GM10266 (cell line): ENCODE results near the gene KCNJ6.

Experiments
- DNase-seq: peaks from one replicate; pipeline ENCODE4 v3.0.0; 2012; ENCODE audit errors: extremely low spot score
- CTCF ChIP-seq: IDR thresholded peaks from 2 replicates; pipeline ENCODE4 v1.5.1; 2012; ENCODE audit warnings: mild to moderate bottlenecking, low read depth; ENCODE audit not compliant: control insufficient read depth, insufficient read depth; ENCODE audit errors: missing control alignments

KCNJ6 gene

DNA sequence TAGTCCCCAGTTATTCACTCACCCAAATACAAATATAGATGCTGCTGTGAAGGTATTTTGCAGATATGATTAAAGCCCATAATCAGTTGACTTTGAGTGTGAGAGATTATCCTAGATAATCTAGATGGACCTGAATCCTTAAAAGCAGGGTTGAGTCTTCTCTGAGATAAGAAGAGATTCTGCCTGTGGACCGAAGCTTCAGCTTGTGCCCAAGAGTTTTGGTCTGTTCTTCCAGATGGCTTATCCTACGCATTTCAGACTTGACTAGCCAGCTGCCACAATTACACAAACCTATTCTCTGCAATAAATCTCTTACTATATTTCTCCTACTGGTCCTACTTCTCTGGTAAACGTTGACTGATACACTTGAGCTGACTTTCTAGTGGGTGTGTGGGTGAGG lies 145.1 kb downstream of the KCNJ6 start:
- no peak for TF ChIP-seq CTCF
- DNase-seq, result no peak

DNA sequence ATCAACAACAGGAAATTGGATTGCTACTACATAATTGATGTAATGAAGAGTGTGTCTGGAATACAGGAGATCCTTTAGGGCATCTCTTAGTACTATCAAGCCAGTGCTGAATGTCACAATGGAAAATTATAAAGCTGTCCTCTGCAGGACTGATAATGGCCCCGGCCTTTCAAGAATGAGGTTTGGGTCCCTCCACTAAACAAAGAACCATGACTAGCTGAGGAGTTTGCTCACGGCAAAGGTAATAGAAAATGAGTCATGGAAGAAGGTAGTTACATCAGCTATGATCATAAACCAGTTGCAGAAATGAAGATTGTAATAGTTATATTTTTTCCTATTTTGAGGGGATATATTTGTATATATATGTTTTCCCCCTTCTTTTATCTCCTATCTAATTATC lies 145.8 kb downstream of the KCNJ6 start:
- TF ChIP-seq CTCF, result no peak
- no peak for DNase-seq

GRCh38 chr21:37769656-37770055 lies 146.6 kb downstream of the KCNJ6 start:
- DNase-seq, result no peak
- TF ChIP-seq CTCF, result no peak

DNA sequence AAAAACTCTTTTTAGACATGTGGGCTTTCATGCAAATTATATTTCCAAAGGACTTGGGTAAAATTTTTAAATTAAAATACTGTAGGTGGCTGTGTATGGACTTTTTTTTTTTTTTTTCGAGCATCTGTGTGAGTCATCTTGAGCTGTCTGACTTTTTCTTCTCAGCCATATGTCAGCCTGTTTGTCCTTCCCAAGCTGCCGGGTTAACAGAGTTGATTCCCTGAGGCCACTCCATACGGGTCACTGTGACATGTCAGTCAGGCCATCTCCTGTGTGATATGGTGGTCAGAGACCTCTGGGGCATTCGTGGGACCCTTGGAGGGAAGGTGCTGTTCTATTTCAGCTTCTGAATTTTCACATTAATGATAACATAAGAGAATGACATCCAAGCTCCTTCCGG lies 148.3 kb downstream of the KCNJ6 start:
- DNase-seq, result no peak
- TF ChIP-seq CTCF, result no peak

- DNase-seq, result no peak
- TF ChIP-seq CTCF, result no peak
Measured at GRCh38 chr21:37766129-37766528, 150.1 kb downstream of the KCNJ6 start.

GRCh38 chr21:37765221-37765900 lies 150.9 kb downstream of the KCNJ6 start:
- no peak for TF ChIP-seq CTCF
- DNase-seq, result no peak

- no peak for DNase-seq
Measured at GRCh38 chr21:37764691-37765090, 151.6 kb downstream of the KCNJ6 start.

More at GRCh38 chr21:37764691-37765090, 151.6 kb downstream of the KCNJ6 start:
- no peak for TF ChIP-seq CTCF
